Esophagus squamous epithelium (tissue), 5 donors: ENCODE results near the gene PDZRN3. TPM values are rescaled to one million over a fixed set of nuclear protein-coding genes. Genes with fewer than 3 reads are reported as not detected.

ENCODE experiments used
- DNase-seq: peaks from one replicate; lab custom pipeline; 2025; lab: John Stamatoyannopoulos, UW
- H3K27ac ChIP-seq, 4 donors: fragments of 200-600 bp; sonication (generic); one replicate each; pipeline ENCODE4 v1.5.1; 2016 to 2019; ENCODE audit warnings: mild to moderate bottlenecking in 1 of 4
- H3K27me3 ChIP-seq, 4 donors: fragments of 200-600 bp; sonication (generic); 1 replicate in 3 of 4; 2 replicates in 1 of 4; pipeline versions ENCODE4 v1.5.1 to v1.6.0; 2017 to 2021; ENCODE audit warnings: antibody characterized with exemption in 1 of 4
- H3K36me3 ChIP-seq, 3 donors: fragments of 200-600 bp; sonication (generic); one replicate each; pipeline ENCODE4 v1.5.1; 2016 to 2019
- H3K4me1 ChIP-seq, 3 donors: fragments of 200-600 bp; sonication (generic); one replicate each; pipeline ENCODE4 v1.5.1; 2017 to 2019
- H3K4me3 ChIP-seq, 4 donors: fragments of 200-600 bp; sonication (generic); 1 replicate in 3 of 4; 2 replicates in 1 of 4; pipeline ENCODE4 v1.5.1; 2016 to 2019; ENCODE audit warnings: mild to moderate bottlenecking in 2 of 4, moderate library complexity in 1 of 4
- H3K9me3 ChIP-seq, 3 donors: fragments of 200-600 bp; sonication (generic); one replicate each; pipeline ENCODE4 v1.5.1; 2016 to 2019
- CTCF ChIP-seq, 6 experiments: fragments of 450-650 bp in 4 of 6; fragments of 200-600 bp in 2 of 6; sonication (generic) in 2 of 6; IDR thresholded peaks; one replicate each; pipeline ENCODE4 v1.5.1; 2016 to 2019; ENCODE audit warnings: antibody characterized with exemption in 6 of 6, mild to moderate bottlenecking in 4 of 6, moderate library complexity in 4 of 6
- POLR2A ChIP-seq, 4 donors: fragments of 450-650 bp; IDR thresholded peaks; one replicate each; pipeline ENCODE4 v1.6.1; 2017; ENCODE audit warnings: antibody characterized with exemption in 4 of 4, mild to moderate bottlenecking in 4 of 4, moderate library complexity in 3 of 4
- WGBS, 2 donors: methylation state at CpG; one replicate each; pipeline ENCODE4 v1.1.5; 2018; 5-methylcytosine and 5-hydroxymethylcytosine counted together
- intact Hi-C: fragments of 100-400 bp; cut with DNase I; formaldehyde crosslinking; loops from one replicate; pipeline ENCODE4 v1.15.0; 2022
- small RNA-seq, 4 donors: library from RNA; depleted of rRNA; stranded (forward); fragments of <200 nt; gene quantifications; one replicate each; pipeline ENCODE3, GENCODE V24; 2016
- total RNA-seq, 4 donors: library from RNA; depleted of rRNA; stranded (reverse); fragments of >200 nt; gene quantifications; one replicate each; pipeline ENCODE4 v1.1.0, GENCODE V29; 2016
- donor health status: DM: yes; HTN: yes; CAD: no.

Gene PDZRN3
- total RNA-seq, 4 donors from 2014 or later, result 22.1 to 54.9 (median 38.9) TPM

DNA sequence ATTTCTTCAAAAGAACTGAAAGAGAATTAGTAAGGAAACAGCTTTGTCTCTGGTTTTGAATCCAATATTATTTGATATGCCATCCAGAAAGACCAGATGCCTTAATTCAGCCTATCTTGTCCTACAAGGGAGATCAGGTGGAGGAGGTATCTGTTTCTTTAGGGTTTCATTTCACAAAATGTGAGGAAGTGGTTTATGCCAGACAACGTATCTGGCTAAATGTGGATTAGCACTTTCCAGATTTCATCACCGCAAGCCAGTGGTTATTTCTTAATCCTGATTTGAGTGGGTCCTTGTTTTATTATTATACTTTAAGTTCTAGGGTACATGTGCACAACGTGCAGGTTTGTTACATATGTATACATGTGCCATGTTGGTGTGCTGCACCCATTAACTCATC, 292.2 kb downstream of the PDZRN3 start:
- DNase-seq, result no peak
- no peak overlapping the region for H3K4me3 ChIP-seq
- 70 to 73% methylated on average over 3 of the region's 3 CpGs for WGBS, 2 donors
- no peaks in the 10 kb centered on the region for H3K36me3 ChIP-seq
- H3K27me3 ChIP-seq, result no peaks in the 10 kb centered on the region
- no peaks in the 10 kb centered on the region for H3K9me3 ChIP-seq
- no peak for TF ChIP-seq CTCF (IDR thresholded peaks at IDR 0.05)
- TF ChIP-seq POLR2A (IDR thresholded peaks at IDR 0.05), result no peak
- intact Hi-C loops, result no loop called here
- no peaks in the 10 kb centered on the region for H3K4me1 ChIP-seq
- H3K27ac ChIP-seq, result no peak overlapping the region

Small RNAs within 50 kb of the gene (small RNA-seq; reads per million reads assigned to genes)
- 0 reads per million in 4 donors for gene RNU7-119P
